Activated naive CD8-positive, alpha-beta T cell treated with anti-CD3 and anti-CD28 coated beads, Interleukin-2, amount 10 ng/mL, durations not matched to agents 7 days and 5 days (primary cell): Measurements from ENCODE around the gene MPND. TPM values are rescaled to one million over a fixed set of nuclear protein-coding genes. Genes with fewer than 3 reads are reported as not detected.

Experiments used
- ATAC-seq: fragments of 150-1000 bp; cut with Tn5 transposase; one replicate; pipeline ENCODE4 v1.10.0; 2021; ENCODE audit warnings: low read depth, moderate library complexity
- POLR2A ChIA-PET: fragments of 350-600 bp; sonication (Branson Sonifier 250); formaldehyde crosslinking; loops from one replicate; lab custom pipeline; 2021; ENCODE audit warnings: antibody characterized with exemption; lab: Charles Lee
- DNase-seq: peaks from one replicate; pipeline ENCODE4 v3.0.0; 2021
- H3K27ac Mint-ChIP-seq: one replicate; pipeline ENCODE4 v1.8.0; 2022; ENCODE audit warnings: mild to moderate bottlenecking, mixed read lengths
- H3K27me3 Mint-ChIP-seq: one replicate; pipeline ENCODE4 v1.8.0; 2022; ENCODE audit warnings: mild to moderate bottlenecking, moderate library complexity, mixed read lengths
- H3K36me3 Mint-ChIP-seq: one replicate; pipeline ENCODE4 v1.8.0; 2021; ENCODE audit warnings: mild to moderate bottlenecking, mixed read lengths
- H3K4me1 Mint-ChIP-seq: one replicate; pipeline ENCODE4 v1.8.0; 2021; ENCODE audit warnings: mixed read lengths
- H3K4me3 Mint-ChIP-seq: one replicate; pipeline ENCODE4 v1.8.0; 2022; ENCODE audit warnings: mild to moderate bottlenecking, moderate library complexity, mixed read lengths
- H3K9me3 Mint-ChIP-seq: one replicate; pipeline ENCODE4 v1.8.0; 2021; ENCODE audit warnings: mixed read lengths
- total RNA-seq, 2 experiments: library from RNA; stranded (reverse); gene quantifications; one replicate each; pipeline ENCODE4 v1.2.3, GENCODE V29; 2021

Gene MPND
- total RNA-seq, 2 experiments from 2014 or later = 23.7 to 26.2 TPM

GRCh38 chr19:4376028-4376670, 32.8 kb downstream of the MPND start:
- H3K27me3 Mint-ChIP-seq = no peaks in the 10 kb centered on the region
- no peak for ATAC-seq
- H3K27ac Mint-ChIP-seq = peak overlapping the region; percentile 65
- POLR2A ChIA-PET = interaction anchor here (0.5 to 0.6 kb wide), 2 partner anchors 9 to 287 kb away, joined by 4 read pairs; no protein-coding TSS in a partner anchor
- peaks cover 6% of the 10 kb centered on the region for H3K36me3 Mint-ChIP-seq
- H3K9me3 Mint-ChIP-seq = no peaks in the 10 kb centered on the region
- peaks cover 49% of the 10 kb centered on the region for H3K4me1 Mint-ChIP-seq
- DNase-seq = no peak
- peak overlapping the region; percentile 35 for H3K4me3 Mint-ChIP-seq

DNA sequence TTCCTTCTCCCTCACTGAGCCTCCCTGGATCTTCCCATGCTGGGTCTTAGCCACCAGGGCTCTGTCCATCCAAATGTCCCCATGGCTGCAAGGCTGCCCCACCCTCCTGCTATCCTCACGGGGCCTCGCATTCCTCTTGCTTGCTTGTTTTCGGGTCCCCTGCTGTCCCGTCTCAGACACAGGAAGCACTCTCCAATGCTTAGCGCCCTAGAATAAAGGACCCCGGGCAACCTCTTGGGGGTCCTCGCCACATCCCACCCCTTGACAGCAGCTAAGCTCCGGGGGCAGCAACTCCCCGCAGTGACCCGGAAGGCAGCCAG, 33.3 kb downstream of the MPND start:
- DNase-seq (no peak), ATAC-seq (no peak)
- Mint-ChIP-seq H3K4me1 (peaks cover 52% of the 10 kb centered on the region), H3K9me3 (no peaks in the 10 kb centered on the region), H3K4me3 (peak overlapping the region; percentile 35), H3K27me3 (no peaks in the 10 kb centered on the region), H3K36me3 (peaks cover 6% of the 10 kb centered on the region), H3K27ac (peak overlapping the region; percentile 65)
- POLR2A ChIA-PET = interaction anchor here (1.2 kb wide), 1 partner anchor 11 kb away, joined by 3 read pairs; no protein-coding TSS in a partner anchor

- POLR2A ChIA-PET = interaction anchor here (1.2 kb wide), 1 partner anchor 11 kb away, joined by 3 read pairs; no protein-coding TSS in a partner anchor
- Mint-ChIP-seq H3K9me3 (no peaks in the 10 kb centered on the region), H3K27ac (no peak overlapping the region), H3K4me1 (peaks cover 54% of the 10 kb centered on the region), H3K27me3 (no peaks in the 10 kb centered on the region), H3K4me3 (peak overlapping the region; percentile 35), H3K36me3 (peaks cover 6% of the 10 kb centered on the region)
- ATAC-seq (no peak), DNase-seq (no peak)
Observed at GRCh38 chr19:4376991-4377781, 33.8 kb downstream of the MPND start.

DNA sequence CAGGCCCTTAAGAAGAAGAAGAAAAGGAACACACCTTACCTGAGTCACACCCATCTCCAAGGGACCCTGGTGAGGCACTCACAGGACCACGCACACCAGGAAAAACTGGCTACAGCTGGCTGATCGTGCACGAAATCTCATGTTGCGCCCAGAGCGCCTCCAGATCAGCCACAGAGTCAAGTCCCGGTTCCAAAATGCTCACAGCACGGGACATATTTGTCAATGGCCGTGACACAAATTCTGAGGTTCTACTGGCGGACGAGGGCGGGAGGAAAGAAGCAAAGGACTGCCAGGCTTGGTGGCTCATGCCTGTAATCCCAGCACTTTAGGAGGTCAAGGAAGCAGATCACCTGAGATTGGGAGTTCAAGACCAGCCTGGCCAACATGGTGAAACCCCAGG, 35.5 kb downstream of the MPND start:
- DNase-seq (no peak), ATAC-seq (no peak)
- H3K36me3 Mint-ChIP-seq = peaks cover 6% of the 10 kb centered on the region
- H3K27ac Mint-ChIP-seq = peak overlapping the region; percentile 92
- H3K9me3 Mint-ChIP-seq = no peaks in the 10 kb centered on the region
- no peaks in the 10 kb centered on the region for H3K27me3 Mint-ChIP-seq
- POLR2A ChIA-PET = interaction anchor here (1.0 to 2.8 kb wide), 2 partner anchors 9 to 23 kb away, joined by 3 to 15 read pairs; partner anchors contain the start of gene CHAF1A
- peak overlapping the region; percentile 82 for H3K4me3 Mint-ChIP-seq
- peaks cover 50% of the 10 kb centered on the region for H3K4me1 Mint-ChIP-seq

DNA sequence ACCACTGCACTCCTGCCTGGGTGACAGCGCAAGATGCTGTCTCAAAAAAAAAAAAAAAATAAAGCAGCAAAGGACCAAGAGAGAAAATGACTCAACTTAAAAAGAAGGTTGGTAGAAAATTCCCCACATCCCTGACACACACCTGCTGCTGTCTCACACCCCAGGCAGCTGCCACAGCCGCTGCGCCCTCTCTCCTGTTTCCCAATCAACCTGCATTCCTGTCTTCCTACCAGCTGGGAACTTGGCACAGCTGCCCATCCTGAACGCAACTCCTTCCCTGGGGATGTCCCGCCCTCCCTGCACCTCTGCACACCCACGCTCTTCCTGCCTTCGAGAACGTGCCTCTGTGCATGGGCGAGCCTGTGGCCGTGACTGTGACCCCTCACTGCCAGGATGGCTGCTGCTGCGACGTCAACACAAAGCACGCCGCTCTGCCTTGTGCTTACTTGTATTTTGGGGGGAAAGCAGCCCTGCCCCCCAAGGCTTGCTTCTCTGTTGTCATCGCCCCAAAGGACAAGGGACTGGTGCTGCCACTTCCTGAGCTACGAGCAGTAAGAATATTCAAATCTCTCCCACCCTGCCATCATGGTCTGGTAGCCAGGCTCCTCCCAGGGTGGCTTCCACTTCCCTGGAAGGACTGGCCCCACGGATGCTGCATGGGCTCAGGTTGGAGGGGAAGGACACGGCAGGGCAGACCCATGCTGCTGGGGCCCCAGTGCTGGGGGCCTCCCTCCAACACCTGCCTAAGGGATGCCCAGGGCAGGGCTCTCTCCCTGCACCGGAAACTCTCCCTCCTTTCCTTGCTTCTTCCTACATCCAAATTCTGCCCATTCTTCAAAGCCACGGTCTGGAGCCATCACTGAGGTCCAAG, 36.3 kb downstream of the MPND start:
- POLR2A ChIA-PET = interaction anchor here (1.0 to 2.8 kb wide), 4 partner anchors 9 to 77 kb away, joined by 3 to 15 read pairs (median 4); partner anchors contain the start of genes CHAF1A and SH3GL1
- Mint-ChIP-seq H3K9me3 (no peaks in the 10 kb centered on the region), H3K4me1 (peaks cover 48% of the 10 kb centered on the region), H3K27me3 (no peaks in the 10 kb centered on the region), H3K4me3 (peak overlapping the region; percentile 82), H3K27ac (peak overlapping the region; percentile 92), H3K36me3 (peaks cover 6% of the 10 kb centered on the region)
- peak; percentile 50 for DNase-seq
- peak; percentile 49 for ATAC-seq

DNA sequence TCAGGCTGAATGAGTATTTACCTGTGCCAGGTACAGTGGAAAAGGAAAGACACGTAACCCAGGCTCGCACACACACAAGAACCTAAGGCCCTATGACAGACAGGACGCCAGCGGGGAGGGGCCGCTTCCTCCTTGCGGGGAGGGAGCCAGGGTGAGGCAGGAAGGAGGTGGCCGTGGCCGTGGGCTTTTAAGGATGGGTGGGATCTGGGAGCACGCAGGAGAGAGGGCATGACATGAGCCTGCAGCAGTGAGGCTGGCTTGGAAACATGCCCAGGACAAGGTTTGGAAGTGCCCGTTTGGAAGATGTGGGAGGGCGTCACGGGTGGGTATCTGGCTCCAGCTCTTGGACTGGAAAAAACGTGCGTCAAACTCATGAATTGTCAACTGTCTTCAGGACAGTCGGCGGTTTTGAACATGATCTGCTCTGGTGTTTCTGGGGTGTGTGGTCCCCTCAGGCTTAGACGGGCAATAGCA, 36.9 kb downstream of the MPND start:
- peak overlapping the region; percentile 82 for H3K4me3 Mint-ChIP-seq
- ATAC-seq (peak; percentile 84), DNase-seq (peak; percentile 72)
- no peaks in the 10 kb centered on the region for H3K9me3 Mint-ChIP-seq
- H3K36me3 Mint-ChIP-seq = peaks cover 6% of the 10 kb centered on the region
- no peaks in the 10 kb centered on the region for H3K27me3 Mint-ChIP-seq
- peaks cover 48% of the 10 kb centered on the region for H3K4me1 Mint-ChIP-seq
- H3K27ac Mint-ChIP-seq = peak overlapping the region; percentile 92
- POLR2A ChIA-PET = interaction anchor here (0.7 to 2.8 kb wide), 4 partner anchors 10 to 77 kb away, joined by 3 to 15 read pairs (median 5); partner anchors contain the start of gene SH3GL1

- peaks cover 2% of the 10 kb centered on the region for H3K36me3 Mint-ChIP-seq
- ATAC-seq (no peak), DNase-seq (no peak)
- peaks cover 26% of the 10 kb centered on the region for H3K4me1 Mint-ChIP-seq
- H3K4me3 Mint-ChIP-seq = no peak overlapping the region
- POLR2A ChIA-PET = interaction anchor here (0.7 kb wide), 1 partner anchor 42 kb away, joined by 6 read pairs; the partner anchor contains the start of gene MPND
- H3K27ac Mint-ChIP-seq = no peak overlapping the region
- no peaks in the 10 kb centered on the region for H3K27me3 Mint-ChIP-seq
- H3K9me3 Mint-ChIP-seq = no peaks in the 10 kb centered on the region
Observed at GRCh38 chr19:4385291-4386040, 42.1 kb downstream of the MPND start.

- Mint-ChIP-seq H3K27ac (peak overlapping the region; percentile 16), H3K4me1 (peaks cover 23% of the 10 kb centered on the region), H3K27me3 (no peaks in the 10 kb centered on the region), H3K4me3 (no peak overlapping the region), H3K9me3 (no peaks in the 10 kb centered on the region), H3K36me3 (peaks cover 2% of the 10 kb centered on the region)
- POLR2A ChIA-PET = interaction anchor here (0.7 kb wide), 1 partner anchor 43 kb away, joined by 6 read pairs; the partner anchor contains the start of gene MPND
- ATAC-seq = no peak
- DNase-seq = no peak
Observed at GRCh38 chr19:4386041-4386782, 42.9 kb downstream of the MPND start.

DNA sequence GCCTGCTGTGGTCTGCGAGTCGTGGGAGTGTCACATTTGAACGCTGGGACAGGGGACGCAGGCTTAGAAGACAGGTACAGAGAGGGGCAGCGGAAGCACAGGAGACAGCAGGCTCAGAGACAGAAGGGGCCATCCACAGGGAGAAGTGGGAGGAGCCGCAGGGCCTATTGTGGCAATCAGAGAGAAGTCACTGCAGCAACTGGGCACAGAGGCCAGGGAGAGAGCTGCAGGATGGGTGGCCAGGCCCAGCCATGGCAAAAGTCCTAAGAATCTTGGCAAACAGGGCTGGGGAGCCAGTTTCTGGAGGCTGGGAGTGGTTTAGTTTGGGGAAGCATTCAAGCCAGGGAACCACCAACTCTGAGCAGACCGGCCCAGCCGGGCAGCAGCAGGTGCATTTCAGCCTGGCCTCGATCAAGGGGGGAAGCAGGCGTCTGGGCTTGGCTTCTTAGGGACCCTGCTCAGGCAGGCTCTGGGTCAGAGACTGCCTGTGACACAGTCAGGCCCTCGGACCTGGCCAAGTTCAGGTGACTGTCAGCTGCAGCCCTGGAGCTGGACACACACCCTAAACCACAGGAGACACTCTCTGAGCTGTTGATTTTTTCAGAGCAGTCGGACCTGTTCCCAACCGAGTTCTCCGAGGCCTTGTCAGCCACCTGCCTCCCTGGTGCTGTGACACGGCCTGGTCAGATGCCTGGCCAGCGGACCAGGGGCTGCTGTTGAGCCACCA, 45.1 kb downstream of the MPND start:
- DNase-seq = no peak
- Mint-ChIP-seq H3K27ac (peak overlapping the region; percentile 56), H3K4me3 (no peak overlapping the region), H3K36me3 (peaks cover 2% of the 10 kb centered on the region), H3K9me3 (no peaks in the 10 kb centered on the region), H3K4me1 (peaks cover 19% of the 10 kb centered on the region), H3K27me3 (no peaks in the 10 kb centered on the region)
- POLR2A ChIA-PET = interaction anchor here (0.6 kb wide), 1 partner anchor 224 kb away, joined by 3 read pairs; no protein-coding TSS in a partner anchor
- no peak for ATAC-seq

- Mint-ChIP-seq H3K27me3 (no peaks in the 10 kb centered on the region), H3K27ac (no peak overlapping the region), H3K4me1 (peaks cover 22% of the 10 kb centered on the region), H3K36me3 (peaks cover 2% of the 10 kb centered on the region), H3K9me3 (no peaks in the 10 kb centered on the region), H3K4me3 (no peak overlapping the region)
- POLR2A ChIA-PET = interaction anchor here (0.6 kb wide), 1 partner anchor 224 kb away, joined by 3 read pairs; no protein-coding TSS in a partner anchor
- ATAC-seq (no peak), DNase-seq (no peak)
Observed at GRCh38 chr19:4389064-4389375, 45.7 kb downstream of the MPND start.

- Mint-ChIP-seq H3K27ac (no peak overlapping the region), H3K9me3 (no peaks in the 10 kb centered on the region), H3K4me1 (peaks cover 27% of the 10 kb centered on the region), H3K4me3 (no peak overlapping the region), H3K36me3 (peaks cover 2% of the 10 kb centered on the region), H3K27me3 (no peaks in the 10 kb centered on the region)
- DNase-seq (no peak), ATAC-seq (no peak)
- POLR2A ChIA-PET = interaction anchor here (0.6 kb wide), 1 partner anchor 225 kb away, joined by 3 read pairs; no protein-coding TSS in a partner anchor
Observed at GRCh38 chr19:4389511-4390016, 46.2 kb downstream of the MPND start.
